HG03095 (cell line): ENCODE measurements around the gene CBX5.
"Not testable (repeated sequence)": the region's sequence is repeated elsewhere in the genome, so short reads cannot be mapped to it uniquely, and the experiment has no call there.

Source experiments
- ATAC-seq: cut with Tn5 transposase; IDR thresholded peaks from one replicate; pipeline ENCODE4 v1.9.1; 2021; ENCODE audit warnings: moderate library complexity; ENCODE audit not compliant: unreplicated experiment

Gene CBX5

GRCh38 chr12:54294953-54295566 lies 15.1 kb upstream of the CBX5 start:
- ATAC-seq = no peak

- ATAC-seq = peak; percentile 55
Measured at GRCh38 chr12:54294152-54294952, 14.4 kb upstream of the CBX5 start.

GRCh38 chr12:54292931-54293241 lies 13.0 kb upstream of the CBX5 start:
- ATAC-seq = no peak

GRCh38 chr12:54292083-54292930 lies 12.4 kb upstream of the CBX5 start:
- ATAC-seq = no peak

- ATAC-seq = no peak
Measured at GRCh38 chr12:54287261-54288157, 7.6 kb upstream of the CBX5 start.

GRCh38 chr12:54286042-54287030 lies 6.4 kb upstream of the CBX5 start:
- ATAC-seq = no peak

GRCh38 chr12:54285150-54286041 lies 5.5 kb upstream of the CBX5 start:
- ATAC-seq = no peak

GRCh38 chr12:54284070-54284780 lies 4.3 kb upstream of the CBX5 start:
- not testable (repeated sequence) for ATAC-seq

GRCh38 chr12:54282949-54283593 lies 3.1 kb upstream of the CBX5 start:
- ATAC-seq = no peak

- ATAC-seq = not testable (repeated sequence)
Measured at GRCh38 chr12:54281694-54282093, 1.8 kb upstream of the CBX5 start.

- ATAC-seq = not testable (repeated sequence)
Measured at GRCh38 chr12:54281261-54281638, 1.3 kb upstream of the CBX5 start.

- ATAC-seq = peak; percentile 85
Measured at GRCh38 chr12:54280468-54281260, 742 bp upstream of the CBX5 start, which contains the start of gene HNRNPA1. Gene HNRNPA1, plus strand, starts transcription at chr12:54280726. Its CDS starts 82 bp downstream, at chr12:54280808.

- ATAC-seq = peak; percentile 0
Measured at GRCh38 chr12:54279227-54279631, 693 bp downstream of the CBX5 start.

- no peak for ATAC-seq
Measured at GRCh38 chr12:54277823-54278276, 2.1 kb downstream of the CBX5 start.

GRCh38 chr12:54276368-54276767 lies 3.6 kb downstream of the CBX5 start:
- no peak for ATAC-seq

GRCh38 chr12:54273981-54274380 lies 5.9 kb downstream of the CBX5 start:
- ATAC-seq = no peak
